GM12878 (cell line): Measurements from ENCODE around the gene PTPN21. TPM values are rescaled to one million over a fixed set of nuclear protein-coding genes. Genes with fewer than 3 reads are reported as not detected.

Experiments used
- ATAC-seq: fragments of 200-7000 bp; cut with Tn5 transposase; 3 replicates; pipeline ENCODE4 v1.9.1; 2020; ENCODE audit warnings: mild to moderate bottlenecking, moderate library complexity
- BruUV-seq: library from RNA; stranded (reverse); fragments of 400-500 nt; replicated peaks from 2 replicates; lab custom pipeline; 2021; lab: Mats Ljungman, UMichigan
- CTCF ChIA-PET: fragments of 300-600 bp; sonication (Branson Sonifier 250); formaldehyde crosslinking; extraction: SDS; loops from one replicate; lab custom pipeline; 2021; ENCODE audit warnings: inconsistent platforms; lab: Yijun Ruan, JAX
- POLR2A ChIA-PET: fragments of 350-600 bp; formaldehyde crosslinking; extraction: SDS; loops from one replicate; lab custom pipeline; 2021; ENCODE audit warnings: inconsistent platforms; lab: Charles Lee
- RAD21 ChIA-PET: fragments of 300-600 bp; sonication (Branson Sonifier 250); formaldehyde crosslinking; loops from one replicate; lab custom pipeline; 2023; ENCODE audit warnings: antibody characterized with exemption; ENCODE audit not compliant: unreplicated experiment; lab: Charles Lee
- SMC1A ChIA-PET: fragments of 300-600 bp; sonication (Branson Sonifier 250); formaldehyde crosslinking; loops from one replicate; lab custom pipeline; 2023; ENCODE audit not compliant: unreplicated experiment, uncharacterized antibody; lab: Charles Lee
- DNase-seq: peaks from one replicate; pipeline ENCODE4 v3.0.0-alpha.2; 2011; ENCODE audit warnings: low read depth, low spot score
- FAIRE-seq: peaks from 3 replicates; lab custom pipeline; 2011; peaks lifted over from hg19 to GRCh38; lab: Jason Lieb, UNC
- H2AFZ ChIP-seq: 2 replicates; pipeline ENCODE4 v1.6.0; 2011; ENCODE audit warnings: low read depth, low read length, control low read depth; ENCODE audit not compliant: control insufficient read depth
- H3K27ac ChIP-seq: 2 replicates; pipeline ENCODE4 v1.5.1; 2011; ENCODE audit warnings: control low read depth; ENCODE audit not compliant: control insufficient read depth, insufficient read depth
- H3K27me3 ChIP-seq, 2 experiments: replicated peaks in 1 of 2; 2 replicates each; pipeline versions ENCODE4 v1.6.0 to v1.6.1; 2011; ENCODE audit warnings: low read length in 1 of 2; ENCODE audit not compliant: control insufficient read depth in 2 of 2, insufficient read depth in 2 of 2
- H3K36me3 ChIP-seq, 2 experiments: 2 replicates each; pipeline ENCODE4 v1.5.1; 2011; ENCODE audit warnings: low read length in 1 of 2; ENCODE audit not compliant: control insufficient read depth in 2 of 2, insufficient read depth in 2 of 2
- H3K4me1 ChIP-seq: 2 replicates; pipeline ENCODE4 v1.6.1; 2011; ENCODE audit warnings: mild to moderate bottlenecking, low read length, moderate library complexity, mixed read lengths; ENCODE audit not compliant: control insufficient read depth, insufficient read depth
- H3K4me2 ChIP-seq: 2 replicates; pipeline ENCODE4 v1.6.0; 2011; ENCODE audit warnings: control low read depth; ENCODE audit not compliant: control insufficient read depth, insufficient read depth
- H3K4me3 ChIP-seq: fragments of 200-600 bp; sonication (generic); 2 replicates; pipeline ENCODE4 v1.5.1; 2016
- H3K79me2 ChIP-seq: 2 replicates; pipeline ENCODE4 v1.6.0; 2011; ENCODE audit warnings: low read length; ENCODE audit not compliant: control insufficient read depth, insufficient read depth
- H3K9ac ChIP-seq: 2 replicates; pipeline ENCODE4 v1.8.0; 2011; ENCODE audit warnings: low read length, control low read depth, mixed read lengths; ENCODE audit not compliant: control insufficient read depth, insufficient read depth
- H3K9me3 ChIP-seq: replicated peaks from 3 replicates; pipeline ENCODE4 v1.5.1; 2011; ENCODE audit warnings: mild to moderate bottlenecking, low read length; ENCODE audit not compliant: control insufficient read depth, insufficient read depth
- H4K20me1 ChIP-seq: 2 replicates; pipeline ENCODE4 v1.6.0; 2011; ENCODE audit not compliant: control insufficient read depth, insufficient read depth
- BACH1 ChIP-seq: fragments of 450-650 bp; IDR thresholded peaks from 2 replicates; pipeline ENCODE4 v1.6.1; 2017; ENCODE audit warnings: mild to moderate bottlenecking, borderline replicate concordance
- CTCF ChIP-seq, 3 experiments: IDR thresholded peaks in 2 of 3; conservative IDR thresholded peaks in 1 of 3; 2 replicates each; pipeline ENCODE4 v1.5.1; 2011; ENCODE audit warnings: low read depth in 3 of 3, low read length in 3 of 3, mild to moderate bottlenecking in 3 of 3, control low read depth in 2 of 3, moderate library complexity in 2 of 3, inconsistent platforms in 1 of 3, mixed read lengths in 1 of 3; ENCODE audit not compliant: control insufficient read depth in 2 of 3, insufficient read depth in 1 of 3; ENCODE audit errors: extremely low read depth in 1 of 3
- MEF2B ChIP-seq: fragments of 450-650 bp; IDR thresholded peaks from 2 replicates; pipeline ENCODE4 v1.6.1; 2018; ENCODE audit warnings: mild to moderate bottlenecking, moderate library complexity; ENCODE audit not compliant: partially characterized antibody, poor library complexity, severe bottlenecking
- SPI1 ChIP-seq: IDR thresholded peaks from 2 replicates; pipeline ENCODE4 v1.6.1; 2011; ENCODE audit warnings: low read depth, mild to moderate bottlenecking, low read length, moderate library complexity, borderline replicate concordance; ENCODE audit not compliant: insufficient read depth
- ZNF622 ChIP-seq: fragments of 450-650 bp; IDR thresholded peaks from 2 replicates; pipeline ENCODE4 v1.6.1; 2017; ENCODE audit warnings: mild to moderate bottlenecking, inconsistent platforms
- WGBS: methylation state at CpG from one replicate; pipeline ENCODE4 v1.1.6; 2016; ENCODE audit warnings: low lambda C conversion rate; ENCODE audit not compliant: insufficient replicate concordance, insufficient coverage; ENCODE audit errors: missing lambda C conversion rate; 5-methylcytosine and 5-hydroxymethylcytosine counted together
- in situ Hi-C: fragments of 300-500 bp; cut with MboI; formaldehyde crosslinking; loops from 9 replicates; pipeline ENCODE4 v1.14.3; 2018; ENCODE audit warnings: mixed read lengths
- intact Hi-C: fragments of 100-400 bp; cut with micrococcal nuclease; formaldehyde crosslinking; loops from one replicate; pipeline ENCODE4 v1.14.2; 2022; ENCODE audit not compliant: unreplicated experiment
- polyA plus RNA-seq, 11 experiments: library from polyadenylated mRNA; depleted of rRNA in 4 of 11; unstranded in 6 of 11; stranded (reverse) in 5 of 11; fragments of >200 nt; fragmentation: Nextera tagmentation in 4 of 11; fragmentation: Illumina TruSeq in 1 of 11; extraction: Ambion mirVana in 4 of 11; extraction: Trizol in 1 of 11; gene quantifications; 1 replicate in 1 of 11; 2 replicates in 10 of 11; pipeline versions ENCODE4 v1.2.1 to v1.2.3, GENCODE V29; 2011 to 2016; ENCODE audit warnings: inconsistent platforms in 2 of 11, missing spikeins in 2 of 11, low read depth in 1 of 11
- total RNA-seq, 4 experiments: library from RNA; depleted of rRNA in 3 of 4; stranded (reverse); fragments of >200 nt in 3 of 4; fragmentation: Illumina TruSeq in 1 of 4; extraction: Trizol in 1 of 4; gene quantifications; 2 replicates each; pipeline versions ENCODE4 v1.2.1 to v1.2.3, GENCODE V29; 2013 to 2021

Gene PTPN21
- total and polyA plus RNA-seq, 10 of the 15 experiments (the other 5 are each of a cell fraction or from before 2014, with no cell fraction given), result 0.01 to 0.23 (median 0.04) TPM; not detected in 3

GRCh38 chr14:88535149-88535548 lies 19.7 kb downstream of the PTPN21 start:
- CTCF ChIA-PET, result no interaction called here

More at GRCh38 chr14:88535149-88535548, 19.7 kb downstream of the PTPN21 start:
- Histone ChIP-seq H3K79me2 (no peaks in the 10 kb centered on the region), H3K4me2 (no peak overlapping the region), H3K9ac (no peak overlapping the region), H3K27me3 (no peaks in the 10 kb centered on the region), H3K27ac (no peak overlapping the region), H4K20me1 (no peaks in the 10 kb centered on the region), H3K4me1 (no peaks in the 10 kb centered on the region), H3K4me3 (no peak overlapping the region), H3K9me3 (no peaks in the 10 kb centered on the region), H3K36me3 (no peaks in the 10 kb centered on the region), H2AFZ (no peak overlapping the region)
- ChIA-PET SMC1A (no interaction called here), RAD21 (no interaction called here), POLR2A (no interaction called here)
- peak; percentile 68 for FAIRE-seq
- TF ChIP-seq CTCF (IDR thresholded peaks at IDR 0.05 in 2 of 3, conservative IDR thresholded peaks at IDR 0.05 in 1 of 3; ENCODE audit: control insufficient read depth in 2 of 3, extremely low read depth in 1 of 3, insufficient read depth in 1 of 3, low read depth in 3 of 3, low read length in 3 of 3), result peak in 1 of 3 experiments; percentile 28; a peak in 1 of 6 replicates
- TF ChIP-seq MEF2B, result no peak
- TF ChIP-seq BACH1, result no peak
- no peak for TF ChIP-seq ZNF622
- peak; percentile 44; the same call in 1 of the 2 replicates for TF ChIP-seq SPI1
- in situ Hi-C loops, result no loop called here
- intact Hi-C loops, result no loop called here
- peak; percentile 72 for ATAC-seq
- DNase-seq, result no peak
- BruUV-seq, result no TSS peak
- 10% methylated on average over 4 of the region's 4 CpGs for WGBS
